Heart left ventricle (tissue), 13 donors: Measurements from ENCODE around the gene CALM1.

Source experiments
- POLR2A ChIP-seq, 2 donors: fragments of 450-650 bp; IDR thresholded peaks; one replicate each; pipeline ENCODE4 v1.6.1; 2017; ENCODE audit warnings: antibody characterized with exemption in 2 of 2, mild to moderate bottlenecking in 2 of 2, moderate library complexity in 2 of 2
- TF ChIP-seq, protein P1 (sequence below), 12 donors: fragments of 200-600 bp; sonication (generic) in 4 of 12; IDR thresholded peaks; one replicate each; pipeline versions ENCODE4 v1.5.0 to v1.8.0; 2018 to 2022; ENCODE audit warnings: antibody characterized with exemption in 12 of 12, mild to moderate bottlenecking in 5 of 12
- donor health status: ischemic (EF 13 %, LVEDD 7.1; RV severe dilation, severe dysfunction).
- donor health status: DM: no; HTN: yes; CAD: no.
- donor health status: DM: no; HTN: no; CAD: no.
- donor health status: ischemic (EF 25% LVEDD 6.9; RV normal size, moderate dysfunction).
- donor health status: ischemic (EF 25% LVEDD 5.7; RV mildly dilated, moderate dysfunction).
- donor health status: ischemic (EF 35%, LVEDD 5.7; RV mildly dilated, moderate dysfunction).
- donor health status: nonischemic (EF 11% LVEDD 7.7; RV severe dilation, severe dysfunction).
- donor health status: DM: yes; HTN: yes; CAD: no.
- donor health status: PGD.
- donor health status: ischemic (EF 29% LVEDD 5.4; RV normal size, mild dysfunction).
- donor health status: nonischemic (EF 23%, LVEDD 6.1; RV moderate dilation, normal function).

DNA sequence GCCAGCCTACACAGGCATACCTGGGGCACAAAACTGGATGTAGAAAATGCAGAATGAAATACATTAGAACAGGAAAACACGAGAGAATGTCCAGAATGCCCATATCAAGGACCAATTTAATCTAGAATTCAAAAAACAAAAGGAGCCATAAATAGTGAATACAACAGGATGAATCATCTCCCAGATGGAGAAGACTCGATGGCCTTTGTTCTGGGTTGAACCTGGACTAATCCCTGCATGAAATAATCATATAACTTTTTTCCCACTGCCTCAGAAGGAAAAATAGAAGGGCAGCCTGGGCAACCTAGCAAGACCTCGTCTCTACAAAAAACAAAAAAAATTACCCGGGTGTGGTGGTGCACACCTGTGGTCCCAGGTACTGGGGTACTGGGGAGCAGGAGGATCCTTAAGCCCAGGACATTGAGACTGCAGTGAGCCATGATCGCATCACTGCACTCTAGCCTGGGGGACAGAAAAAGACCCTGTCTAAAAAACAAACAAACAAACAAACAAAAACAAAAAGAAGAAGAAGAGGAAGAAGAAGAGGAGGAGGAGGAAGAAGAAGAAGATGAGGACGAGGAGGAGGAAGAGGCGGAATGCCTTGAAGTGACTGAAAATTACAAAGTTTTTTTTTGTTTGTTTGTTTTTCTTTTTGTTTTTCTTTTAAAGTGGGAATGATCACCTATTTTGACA lies 34.8 kb upstream of the CALM1 start:
- TF ChIP-seq, protein P1, sequence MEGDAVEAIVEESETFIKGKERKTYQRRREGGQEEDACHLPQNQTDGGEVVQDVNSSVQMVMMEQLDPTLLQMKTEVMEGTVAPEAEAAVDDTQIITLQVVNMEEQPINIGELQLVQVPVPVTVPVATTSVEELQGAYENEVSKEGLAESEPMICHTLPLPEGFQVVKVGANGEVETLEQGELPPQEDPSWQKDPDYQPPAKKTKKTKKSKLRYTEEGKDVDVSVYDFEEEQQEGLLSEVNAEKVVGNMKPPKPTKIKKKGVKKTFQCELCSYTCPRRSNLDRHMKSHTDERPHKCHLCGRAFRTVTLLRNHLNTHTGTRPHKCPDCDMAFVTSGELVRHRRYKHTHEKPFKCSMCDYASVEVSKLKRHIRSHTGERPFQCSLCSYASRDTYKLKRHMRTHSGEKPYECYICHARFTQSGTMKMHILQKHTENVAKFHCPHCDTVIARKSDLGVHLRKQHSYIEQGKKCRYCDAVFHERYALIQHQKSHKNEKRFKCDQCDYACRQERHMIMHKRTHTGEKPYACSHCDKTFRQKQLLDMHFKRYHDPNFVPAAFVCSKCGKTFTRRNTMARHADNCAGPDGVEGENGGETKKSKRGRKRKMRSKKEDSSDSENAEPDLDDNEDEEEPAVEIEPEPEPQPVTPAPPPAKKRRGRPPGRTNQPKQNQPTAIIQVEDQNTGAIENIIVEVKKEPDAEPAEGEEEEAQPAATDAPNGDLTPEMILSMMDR (IDR thresholded peaks at IDR 0.05), result no peak
- no peak for TF ChIP-seq POLR2A (IDR thresholded peaks at IDR 0.05)
